ENCODE measurements around the gene CIITA.

GRCh38 chr16:10934325-10935107 is 57.5 kb downstream of the CIITA start:
- no peak for TF ChIP-seq CTCF (IDR thresholded peaks at IDR 0.05)
- TF ChIP-seq EP300 (IDR thresholded peaks at IDR 0.05; ENCODE audit: low read depth), result no peak
- no peak for TF ChIP-seq POLR2AphosphoS5 (IDR thresholded peaks at IDR 0.05)

All from transverse colon (tissue), 4 donors.